HUES6 (cell line): Measurements from ENCODE around the gene IL1RL2.

Experiments used
- H3K27ac ChIP-seq: 2 replicates; pipeline ENCODE4 v1.7.0; 2013; ENCODE audit warnings: low read depth, mild to moderate bottlenecking, low read length, inconsistent platforms
- H3K27me3 ChIP-seq: 2 replicates; pipeline ENCODE4 v1.6.1; 2013; ENCODE audit warnings: low read length; ENCODE audit not compliant: control insufficient read depth, insufficient read depth
- H3K36me3 ChIP-seq: 2 replicates; pipeline ENCODE4 v1.6.1; 2013; ENCODE audit warnings: low read length; ENCODE audit not compliant: control insufficient read depth, insufficient read depth
- H3K4me1 ChIP-seq: 2 replicates; pipeline ENCODE4 v1.6.1; 2013; ENCODE audit warnings: low read length; ENCODE audit not compliant: control insufficient read depth, insufficient read depth
- H3K4me3 ChIP-seq: 2 replicates; pipeline ENCODE4 v1.5.1; 2013; ENCODE audit warnings: low read depth, low read length
- H3K9ac ChIP-seq: one replicate; pipeline ENCODE4 v1.6.1; 2013; ENCODE audit warnings: mild to moderate bottlenecking, low read length
- H3K9me3 ChIP-seq: 2 replicates; pipeline ENCODE4 v1.6.1; 2013; ENCODE audit warnings: low read depth, low read length; ENCODE audit not compliant: control insufficient read depth, insufficient read depth

The IL1RL2 gene

GRCh38 chr2:102258025-102258385 lies 71.2 kb downstream of the IL1RL2 start:
- Histone ChIP-seq H3K4me1 (no peaks in the 10 kb centered on the region), H3K36me3 (no peaks in the 10 kb centered on the region), H3K27me3 (no peaks in the 10 kb centered on the region), H3K27ac (no peak overlapping the region), H3K4me3 (no peak overlapping the region), H3K9me3 (no peaks in the 10 kb centered on the region), H3K9ac (no peak overlapping the region)

GRCh38 chr2:102258386-102259074 lies 71.7 kb downstream of the IL1RL2 start:
- no peak overlapping the region for H3K27ac ChIP-seq

GRCh38 chr2:102261467-102262135 lies 74.8 kb downstream of the IL1RL2 start:
- H3K36me3 ChIP-seq: no peaks in the 10 kb centered on the region
- H3K4me1 ChIP-seq: peaks cover 3% of the 10 kb centered on the region; the same call in 1 of the 2 replicates
- H3K4me3 ChIP-seq: no peak overlapping the region
- no peaks in the 10 kb centered on the region for H3K9me3 ChIP-seq
- no peaks in the 10 kb centered on the region for H3K27me3 ChIP-seq
- no peak overlapping the region for H3K27ac ChIP-seq
- H3K9ac ChIP-seq: no peak overlapping the region

More at GRCh38 chr2:102258386-102259074, 71.7 kb downstream of the IL1RL2 start:
- Histone ChIP-seq H3K9ac (no peak overlapping the region), H3K36me3 (no peaks in the 10 kb centered on the region), H3K9me3 (no peaks in the 10 kb centered on the region), H3K4me3 (no peak overlapping the region), H3K27me3 (no peaks in the 10 kb centered on the region), H3K4me1 (no peaks in the 10 kb centered on the region)

GRCh38 chr2:102262216-102263129 lies 75.7 kb downstream of the IL1RL2 start:
- H3K9me3 ChIP-seq: no peaks in the 10 kb centered on the region
- H3K4me3 ChIP-seq: no peak overlapping the region

GRCh38 chr2:102264952-102265351 lies 78.1 kb downstream of the IL1RL2 start:
- Histone ChIP-seq H3K9ac (no peak overlapping the region), H3K4me3 (no peak overlapping the region), H3K27ac (no peak overlapping the region), H3K27me3 (no peaks in the 10 kb centered on the region), H3K9me3 (no peaks in the 10 kb centered on the region), H3K4me1 (peaks cover 3% of the 10 kb centered on the region; the same call in 1 of the 2 replicates), H3K36me3 (no peaks in the 10 kb centered on the region)

More at GRCh38 chr2:102262216-102263129, 75.7 kb downstream of the IL1RL2 start:
- H3K36me3 ChIP-seq: no peaks in the 10 kb centered on the region
- H3K9ac ChIP-seq: no peak overlapping the region
- H3K27me3 ChIP-seq: no peaks in the 10 kb centered on the region
- no peak overlapping the region for H3K27ac ChIP-seq
- H3K4me1 ChIP-seq: peaks cover 3% of the 10 kb centered on the region; the same call in 1 of the 2 replicates

GRCh38 chr2:102266204-102266603 lies 79.4 kb downstream of the IL1RL2 start:
- Histone ChIP-seq H3K4me1 (peaks cover 3% of the 10 kb centered on the region; the same call in 1 of the 2 replicates), H3K36me3 (no peaks in the 10 kb centered on the region), H3K27me3 (no peaks in the 10 kb centered on the region), H3K27ac (no peak overlapping the region), H3K9ac (no peak overlapping the region), H3K9me3 (no peaks in the 10 kb centered on the region), H3K4me3 (no peak overlapping the region)

GRCh38 chr2:102267774-102268173 lies 81.0 kb downstream of the IL1RL2 start:
- peaks cover 3% of the 10 kb centered on the region; the same call in 1 of the 2 replicates for H3K4me1 ChIP-seq
- no peak overlapping the region for H3K27ac ChIP-seq
- no peak overlapping the region for H3K4me3 ChIP-seq
- no peak overlapping the region for H3K9ac ChIP-seq
- no peaks in the 10 kb centered on the region for H3K9me3 ChIP-seq
- H3K27me3 ChIP-seq: no peaks in the 10 kb centered on the region
- H3K36me3 ChIP-seq: no peaks in the 10 kb centered on the region

- H3K4me3 ChIP-seq: no peak overlapping the region
- no peak overlapping the region for H3K9ac ChIP-seq
- no peaks in the 10 kb centered on the region for H3K36me3 ChIP-seq
- no peak overlapping the region for H3K27ac ChIP-seq
- H3K4me1 ChIP-seq: peaks cover 3% of the 10 kb centered on the region; the same call in 1 of the 2 replicates
- H3K9me3 ChIP-seq: no peaks in the 10 kb centered on the region
- no peaks in the 10 kb centered on the region for H3K27me3 ChIP-seq
These were observed 81.8 kb downstream of the IL1RL2 start for GRCh38 chr2:102268510-102269199.

GRCh38 chr2:102269200-102269524 lies 82.3 kb downstream of the IL1RL2 start:
- Histone ChIP-seq H3K4me3 (no peak overlapping the region), H3K9ac (no peak overlapping the region), H3K27ac (no peak overlapping the region), H3K4me1 (peaks cover 3% of the 10 kb centered on the region; the same call in 1 of the 2 replicates), H3K36me3 (no peaks in the 10 kb centered on the region), H3K9me3 (no peaks in the 10 kb centered on the region), H3K27me3 (no peaks in the 10 kb centered on the region)

GRCh38 chr2:102271844-102272243 lies 85.0 kb downstream of the IL1RL2 start:
- no peaks in the 10 kb centered on the region for H3K4me1 ChIP-seq
- no peak overlapping the region for H3K9ac ChIP-seq
- no peak overlapping the region for H3K4me3 ChIP-seq
- no peaks in the 10 kb centered on the region for H3K9me3 ChIP-seq
- H3K36me3 ChIP-seq: no peaks in the 10 kb centered on the region
- H3K27me3 ChIP-seq: no peaks in the 10 kb centered on the region
- H3K27ac ChIP-seq: no peak overlapping the region
